Esophagus squamous epithelium (tissue), 5 donors: ENCODE data around the gene VEGFD. TPM values are rescaled to one million over a fixed set of nuclear protein-coding genes. Genes with fewer than 3 reads are reported as not detected.
A peak's percentile ranks its signal among the peaks of the same experiment; 100 is the strongest.

Source experiments
- DNase-seq: peaks from one replicate; lab custom pipeline; 2025; lab: John Stamatoyannopoulos, UW
- H3K27ac ChIP-seq, 4 donors: fragments of 200-600 bp; sonication (generic); one replicate each; pipeline ENCODE4 v1.5.1; 2016 to 2019; ENCODE audit warnings: mild to moderate bottlenecking in 1 of 4
- H3K27me3 ChIP-seq, 4 donors: fragments of 200-600 bp; sonication (generic); 1 replicate in 3 of 4; 2 replicates in 1 of 4; pipeline versions ENCODE4 v1.5.1 to v1.6.0; 2017 to 2021; ENCODE audit warnings: antibody characterized with exemption in 1 of 4
- H3K36me3 ChIP-seq, 3 donors: fragments of 200-600 bp; sonication (generic); one replicate each; pipeline ENCODE4 v1.5.1; 2016 to 2019
- H3K4me1 ChIP-seq, 3 donors: fragments of 200-600 bp; sonication (generic); one replicate each; pipeline ENCODE4 v1.5.1; 2017 to 2019
- H3K4me3 ChIP-seq, 4 donors: fragments of 200-600 bp; sonication (generic); 1 replicate in 3 of 4; 2 replicates in 1 of 4; pipeline ENCODE4 v1.5.1; 2016 to 2019; ENCODE audit warnings: mild to moderate bottlenecking in 2 of 4, moderate library complexity in 1 of 4
- H3K9me3 ChIP-seq, 3 donors: fragments of 200-600 bp; sonication (generic); one replicate each; pipeline ENCODE4 v1.5.1; 2016 to 2019
- POLR2A ChIP-seq, 4 donors: fragments of 450-650 bp; IDR thresholded peaks; one replicate each; pipeline ENCODE4 v1.6.1; 2017; ENCODE audit warnings: antibody characterized with exemption in 4 of 4, mild to moderate bottlenecking in 4 of 4, moderate library complexity in 3 of 4
- WGBS, 2 donors: methylation state at CpG; one replicate each; pipeline ENCODE4 v1.1.5; 2018; 5-methylcytosine and 5-hydroxymethylcytosine counted together
- intact Hi-C: fragments of 100-400 bp; cut with DNase I; formaldehyde crosslinking; loops from one replicate; pipeline ENCODE4 v1.15.0; 2022
- total RNA-seq, 4 donors: library from RNA; depleted of rRNA; stranded (reverse); fragments of >200 nt; gene quantifications; one replicate each; pipeline ENCODE4 v1.1.0, GENCODE V29; 2016
- TF ChIP-seq, protein P1 (sequence below), 6 experiments: fragments of 450-650 bp in 4 of 6; fragments of 200-600 bp in 2 of 6; sonication (generic) in 2 of 6; IDR thresholded peaks; one replicate each; pipeline ENCODE4 v1.5.1; 2016 to 2019; ENCODE audit warnings: antibody characterized with exemption in 6 of 6, mild to moderate bottlenecking in 4 of 6, moderate library complexity in 4 of 6
- donor health status: DM: yes; HTN: yes; CAD: no.

The VEGFD gene
- total RNA-seq, 4 donors from 2014 or later: 0.13 to 1.1 (median 0.48) TPM

DNA sequence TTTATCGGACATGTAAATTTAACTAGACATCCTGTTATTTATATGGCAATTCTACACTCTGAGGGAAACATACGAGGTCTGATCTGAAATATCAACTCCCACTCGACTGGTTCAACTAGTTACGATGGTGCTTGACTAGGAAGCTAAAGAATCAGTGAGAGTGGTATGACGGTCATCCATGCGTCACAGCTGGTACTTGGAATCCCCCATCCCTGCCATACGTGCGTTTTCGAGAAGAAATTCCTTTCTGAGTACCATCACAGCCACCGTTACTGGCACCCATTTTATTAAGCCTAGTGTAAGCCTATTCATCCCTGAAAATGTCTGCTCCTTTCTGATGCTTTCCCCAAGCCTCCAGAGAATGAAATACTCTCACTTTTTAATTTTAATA, 48.2 kb downstream of the VEGFD start:
- Histone ChIP-seq H3K27me3 (no peaks in the 10 kb centered on the region), H3K27ac (peak overlapping the region; percentile 69 to 96 (median 82)), H3K4me1 (peaks cover 0 to 17% (median 5%) of the 10 kb centered on the region in 3 donors), H3K4me3 (peak overlapping the region; percentile 68 to 77 (median 72)), H3K9me3 (no peaks in the 10 kb centered on the region), H3K36me3 (peaks cover 0 to 11% (median 0%) of the 10 kb centered on the region in 3 donors)
- TF ChIP-seq POLR2A (IDR thresholded peaks at IDR 0.05): no peak
- TF ChIP-seq, protein P1, sequence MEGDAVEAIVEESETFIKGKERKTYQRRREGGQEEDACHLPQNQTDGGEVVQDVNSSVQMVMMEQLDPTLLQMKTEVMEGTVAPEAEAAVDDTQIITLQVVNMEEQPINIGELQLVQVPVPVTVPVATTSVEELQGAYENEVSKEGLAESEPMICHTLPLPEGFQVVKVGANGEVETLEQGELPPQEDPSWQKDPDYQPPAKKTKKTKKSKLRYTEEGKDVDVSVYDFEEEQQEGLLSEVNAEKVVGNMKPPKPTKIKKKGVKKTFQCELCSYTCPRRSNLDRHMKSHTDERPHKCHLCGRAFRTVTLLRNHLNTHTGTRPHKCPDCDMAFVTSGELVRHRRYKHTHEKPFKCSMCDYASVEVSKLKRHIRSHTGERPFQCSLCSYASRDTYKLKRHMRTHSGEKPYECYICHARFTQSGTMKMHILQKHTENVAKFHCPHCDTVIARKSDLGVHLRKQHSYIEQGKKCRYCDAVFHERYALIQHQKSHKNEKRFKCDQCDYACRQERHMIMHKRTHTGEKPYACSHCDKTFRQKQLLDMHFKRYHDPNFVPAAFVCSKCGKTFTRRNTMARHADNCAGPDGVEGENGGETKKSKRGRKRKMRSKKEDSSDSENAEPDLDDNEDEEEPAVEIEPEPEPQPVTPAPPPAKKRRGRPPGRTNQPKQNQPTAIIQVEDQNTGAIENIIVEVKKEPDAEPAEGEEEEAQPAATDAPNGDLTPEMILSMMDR (IDR thresholded peaks at IDR 0.05): no peak
- intact Hi-C loops: no loop called here
- 0 to 40% methylated on average over 10 of the region's 10 CpGs for WGBS, 2 donors
- no peak for DNase-seq

- intact Hi-C loops: no loop called here
- peak within 1 kb of the TSS; percentile 68 to 77 (median 72) for H3K4me3 ChIP-seq
- H3K4me1 ChIP-seq: peaks cover 0 to 17% (median 5%) of the 10 kb centered on the region in 3 donors
- TF ChIP-seq, protein P1 (IDR thresholded peaks at IDR 0.05): no peak
- TF ChIP-seq POLR2A (IDR thresholded peaks at IDR 0.05): peak in 3 of 4 donors; percentile 46 to 93 (median 87)
- H3K27ac ChIP-seq: peak within 1 kb of the TSS; percentile 92 to 96 (median 94)
- WGBS, 2 donors: 0 to 30% methylated on average over 1 to 27 of the region's 72 CpGs
- H3K36me3 ChIP-seq: peaks cover 0 to 17% (median 0%) of the 10 kb centered on the region in 3 donors
- no peaks in the 10 kb centered on the region for H3K9me3 ChIP-seq
- peak; percentile 73 for DNase-seq
- H3K27me3 ChIP-seq: no peaks in the 10 kb centered on the region
These were observed 48.8 kb downstream of the VEGFD start, which contains the start of gene PIGA for GRCh38 chrX:15335135-15336022. TSS of gene PIGA (minus strand) at chrX:15335523. CDS start at chrX:15331930, 3,593 bp downstream.

DNA sequence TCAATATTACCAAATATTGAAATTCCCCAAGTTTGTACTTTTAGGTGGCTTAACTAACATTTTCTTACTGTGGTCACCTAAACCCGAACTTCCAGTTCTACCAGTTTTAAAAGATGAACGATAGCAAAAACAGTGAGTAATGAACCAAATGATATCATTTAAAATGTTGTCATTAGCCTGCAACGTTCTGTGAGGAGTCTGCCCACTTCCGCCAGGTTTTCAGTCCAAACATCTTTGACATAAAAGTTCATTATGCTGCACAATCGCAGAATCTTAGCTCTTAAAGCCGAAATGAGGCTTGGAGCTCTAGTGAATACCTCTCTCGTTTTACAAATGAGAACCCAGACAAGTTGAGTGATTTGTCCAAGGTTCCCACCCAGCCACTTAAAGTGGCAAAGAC, 49.7 kb downstream of the VEGFD start:
- TF ChIP-seq, protein P1 (IDR thresholded peaks at IDR 0.05): no peak
- 18 to 37% methylated on average over 6 of the region's 7 CpGs for WGBS, 2 donors
- DNase-seq: no peak
- peak overlapping the region; percentile 92 to 96 (median 94) for H3K27ac ChIP-seq
- peak overlapping the region; percentile 68 to 77 (median 72) for H3K4me3 ChIP-seq
- no peaks in the 10 kb centered on the region for H3K27me3 ChIP-seq
- intact Hi-C loops: no loop called here
- H3K9me3 ChIP-seq: no peaks in the 10 kb centered on the region
- peaks cover 0 to 17% (median 5%) of the 10 kb centered on the region in 3 donors for H3K4me1 ChIP-seq
- H3K36me3 ChIP-seq: peaks cover 0 to 25% (median 0%) of the 10 kb centered on the region in 3 donors

DNA sequence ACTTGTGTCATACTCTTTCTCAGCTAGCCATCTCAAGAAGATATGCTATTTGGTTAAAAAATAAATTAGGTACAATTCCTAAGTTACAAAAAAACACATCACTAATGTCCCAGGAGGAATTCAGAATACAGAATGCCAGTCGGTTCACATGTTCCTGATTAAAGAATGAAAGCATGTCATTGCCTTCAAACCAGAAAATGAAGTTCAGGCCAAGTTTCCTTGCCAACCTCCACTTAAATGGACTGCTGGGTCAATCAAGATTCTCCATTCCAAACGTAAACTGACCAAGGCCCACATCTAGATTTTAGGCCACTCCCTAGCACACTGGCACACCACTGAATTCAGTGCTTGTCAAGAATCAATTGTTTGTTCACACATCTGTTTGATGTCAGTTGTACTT, 55.4 kb downstream of the VEGFD start:
- TF ChIP-seq, protein P1 (IDR thresholded peaks at IDR 0.05): no peak
- no peak for TF ChIP-seq POLR2A (IDR thresholded peaks at IDR 0.05)
- peaks cover 0 to 53% (median 0%) of the 10 kb centered on the region in 3 donors for H3K36me3 ChIP-seq
- H3K27me3 ChIP-seq: peaks cover 0 to 3% (median 0%) of the 10 kb centered on the region in 4 donors
- DNase-seq: no peak
- no peak overlapping the region for H3K27ac ChIP-seq
- no peak overlapping the region for H3K4me3 ChIP-seq
- H3K4me1 ChIP-seq: peaks cover 0 to 3% (median 0%) of the 10 kb centered on the region in 3 donors
- intact Hi-C loops: no loop called here
- no peaks in the 10 kb centered on the region for H3K9me3 ChIP-seq
- 19 to 28% methylated on average over 2 of the region's 2 CpGs for WGBS, 2 donors

- no peak for DNase-seq
- intact Hi-C loops: no loop called here
- Histone ChIP-seq H3K4me3 (no peak overlapping the region), H3K27ac (no peak overlapping the region), H3K9me3 (no peaks in the 10 kb centered on the region), H3K36me3 (peaks cover 0 to 60% (median 0%) of the 10 kb centered on the region in 3 donors), H3K27me3 (peaks cover 0 to 3% (median 0%) of the 10 kb centered on the region in 4 donors), H3K4me1 (no peaks in the 10 kb centered on the region)
- WGBS, 2 donors: 52 to 75% methylated on average over 1 to 3 of the region's 3 CpGs
- TF ChIP-seq, protein P1 (IDR thresholded peaks at IDR 0.05): no peak
- no peak for TF ChIP-seq POLR2A (IDR thresholded peaks at IDR 0.05)
These were observed 56.1 kb downstream of the VEGFD start for GRCh38 chrX:15328131-15328530.
